ENCODE measurements around the gene CCDC80.

- TF ChIP-seq POLR2A (IDR thresholded peaks at IDR 0.05): no peak
- no peak for TF ChIP-seq CTCF (IDR thresholded peaks at IDR 0.05)
Observed at GRCh38 chr3:112681822-112682325, 40.9 kb upstream of the CCDC80 start.
